ENCODE measurements around the gene AKT2. TPM values are rescaled to one million over a fixed set of nuclear protein-coding genes. Genes with fewer than 3 reads are reported as not detected.
"Not testable (repeated sequence)": the region's sequence is repeated elsewhere in the genome, so short reads cannot be mapped to it uniquely, and the experiment has no call there.

The AKT2 gene
- total RNA-seq, 1 donor from 2014 or later: 45.8 TPM

DNA sequence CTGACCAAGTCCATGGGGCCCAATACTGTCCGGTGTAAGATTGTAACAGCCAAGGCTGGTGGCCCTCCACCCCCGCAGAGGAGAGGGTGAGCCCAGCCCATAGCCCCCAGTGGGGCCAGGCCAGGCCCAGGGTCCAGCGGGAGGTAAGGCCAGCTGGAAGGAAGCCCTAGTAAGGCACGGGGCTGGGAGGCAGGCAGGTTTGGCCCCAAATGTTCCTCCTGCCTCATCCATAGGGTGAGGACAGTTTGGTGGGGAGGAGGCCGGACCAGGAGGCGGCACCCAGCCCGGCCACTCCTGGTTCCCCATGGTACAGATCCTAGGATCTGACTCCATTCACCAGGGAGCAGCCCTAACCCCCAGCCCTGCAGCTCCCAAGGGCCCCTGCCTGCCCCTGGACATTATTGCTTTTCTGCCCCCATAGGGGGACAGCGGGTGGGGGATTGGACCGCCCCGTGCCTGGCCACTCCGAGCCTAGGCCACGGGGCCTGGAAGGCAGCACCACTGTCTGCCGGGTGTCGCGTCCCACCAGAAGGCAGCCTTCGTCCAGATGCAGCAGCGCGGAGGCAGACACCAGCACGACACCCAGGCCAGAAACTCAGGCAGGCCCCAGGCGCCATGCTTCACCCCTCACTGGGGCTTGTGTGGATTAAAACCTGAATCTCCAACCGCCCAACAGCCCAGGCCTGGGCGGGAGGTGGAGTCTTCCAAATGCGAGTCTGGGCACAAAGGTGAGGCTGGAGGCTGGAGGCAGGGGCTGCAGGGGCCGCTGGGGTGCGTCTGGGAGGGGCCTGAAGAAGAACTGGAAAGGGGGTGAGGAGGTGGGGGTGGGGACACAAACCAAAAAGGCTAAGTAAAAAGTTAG lies 52.0 kb downstream of the AKT2 start:
- no peak for DNase-seq

DNA sequence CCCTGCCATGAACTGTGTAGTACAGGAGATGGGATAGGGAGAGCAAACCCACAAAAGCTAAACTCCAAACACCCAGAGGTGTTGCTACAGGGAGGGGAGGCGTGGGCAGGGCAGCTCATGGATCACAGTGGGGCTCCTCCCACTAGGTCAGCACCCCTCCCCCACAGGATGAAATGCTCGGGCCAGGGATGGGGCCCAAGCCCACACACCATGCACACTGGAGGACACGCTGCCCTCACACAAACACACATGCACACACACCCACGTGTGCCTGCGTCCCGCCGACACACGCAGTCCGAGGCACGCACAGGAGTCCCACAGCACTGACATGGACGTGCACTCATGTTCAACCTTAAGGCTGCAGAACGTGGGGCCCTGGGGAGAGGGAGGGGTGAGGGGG lies 52.7 kb downstream of the AKT2 start:
- DNase-seq: no peak

DNA sequence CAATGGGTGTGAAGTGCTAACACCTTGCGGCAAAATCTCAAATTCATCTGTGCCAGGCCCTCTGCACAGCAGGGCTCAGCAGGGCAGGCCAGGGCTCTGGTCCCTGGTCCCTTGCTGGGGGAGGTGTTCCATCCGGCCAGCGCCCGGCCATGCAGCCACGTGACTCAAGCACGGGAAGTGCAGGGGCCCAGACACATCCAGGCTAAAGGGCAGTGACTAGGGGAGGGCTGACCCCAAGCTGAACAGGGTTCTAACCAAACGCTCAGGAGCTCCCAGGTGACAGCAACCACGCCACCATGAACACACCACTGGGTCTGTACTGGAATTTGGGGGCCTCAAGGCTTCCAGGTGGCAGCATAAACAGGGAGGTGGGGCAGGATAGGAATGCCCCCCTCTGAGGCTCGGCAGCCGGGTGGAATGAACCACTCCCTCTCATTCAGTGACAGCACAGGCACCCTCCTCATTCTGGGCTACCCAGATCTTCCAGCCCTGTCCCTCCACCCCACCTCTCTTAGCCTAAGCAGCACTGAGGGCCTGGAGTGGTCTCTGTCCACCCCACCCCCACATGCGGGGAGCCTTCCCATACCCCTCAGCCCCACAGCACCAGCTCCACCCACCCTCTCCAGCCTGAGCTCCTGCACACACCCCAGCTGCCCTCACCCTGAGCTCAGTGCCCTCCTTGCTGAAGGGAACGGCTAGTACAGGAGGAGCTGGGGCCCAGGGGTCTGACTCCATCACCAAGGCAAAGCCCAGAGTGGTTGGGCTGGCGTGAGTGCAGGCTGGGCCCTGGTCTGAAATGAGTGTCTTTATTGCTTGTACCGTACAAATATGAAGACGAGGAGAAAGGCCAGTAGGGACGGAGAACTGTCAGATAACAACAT lies 53.4 kb downstream of the AKT2 start:
- DNase-seq: peak; percentile 38

DNA sequence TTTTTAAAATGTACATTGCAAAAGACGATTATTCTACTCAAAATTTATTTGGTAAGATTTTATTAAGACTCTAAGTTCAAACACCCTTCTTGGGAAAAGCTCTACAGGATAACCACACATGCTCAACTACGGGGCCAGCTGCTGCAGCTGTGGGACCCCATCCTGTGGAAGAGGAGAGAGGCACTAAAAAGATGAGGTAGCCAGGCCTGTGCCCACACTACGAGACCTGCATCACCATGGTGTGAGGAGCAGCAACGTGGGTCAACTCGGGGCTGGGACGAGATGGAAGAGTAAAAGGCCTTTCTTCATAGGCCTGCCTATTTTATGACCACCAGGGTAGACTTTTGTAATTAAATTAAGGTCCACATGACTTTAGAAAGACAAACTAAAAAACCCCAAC lies 54.1 kb downstream of the AKT2 start:
- DNase-seq: no peak

DNA sequence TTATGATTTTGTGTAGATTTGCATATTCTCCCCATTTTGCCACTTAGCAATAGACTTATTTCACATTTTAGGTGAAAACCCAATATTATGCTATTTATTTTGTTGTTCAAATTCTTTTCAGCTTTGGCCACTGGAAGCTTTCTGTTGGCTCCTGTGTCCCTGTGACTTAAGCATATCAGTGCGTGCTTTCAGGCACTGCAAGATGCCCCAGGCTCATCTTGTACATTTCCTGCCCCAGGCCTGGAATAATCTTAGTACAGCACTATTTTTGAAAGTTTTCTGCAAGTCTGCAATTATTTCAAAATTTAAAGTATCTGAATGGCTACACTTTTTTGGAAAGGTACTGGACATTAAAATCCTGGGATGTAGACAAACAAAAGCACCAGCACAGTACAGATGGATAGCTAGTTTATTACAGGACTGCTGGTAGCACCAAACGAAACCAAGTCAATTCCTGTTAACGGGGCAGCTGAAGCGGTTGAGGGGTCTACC lies 55.2 kb downstream of the AKT2 start:
- no peak for DNase-seq

DNA sequence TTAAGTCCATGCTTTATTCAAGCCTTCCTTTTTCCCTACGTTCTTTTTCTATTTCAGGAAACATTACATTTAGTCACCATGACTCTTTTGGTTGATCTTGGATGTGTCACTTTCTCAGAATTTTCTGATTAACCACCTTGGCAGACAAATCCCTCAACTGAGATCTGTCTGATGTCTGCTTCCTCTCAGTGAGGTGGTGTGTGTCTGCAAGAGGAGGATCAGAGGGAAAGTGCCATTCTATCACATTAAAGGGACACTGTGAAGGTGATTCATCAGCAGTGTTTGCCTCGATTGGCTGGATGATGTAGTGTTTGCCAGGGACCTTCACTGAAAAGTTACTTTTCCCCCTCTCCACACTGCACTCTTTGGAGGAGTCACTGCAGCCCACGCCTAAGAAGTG lies 55.7 kb downstream of the AKT2 start:
- peak; percentile 26 for DNase-seq

DNA sequence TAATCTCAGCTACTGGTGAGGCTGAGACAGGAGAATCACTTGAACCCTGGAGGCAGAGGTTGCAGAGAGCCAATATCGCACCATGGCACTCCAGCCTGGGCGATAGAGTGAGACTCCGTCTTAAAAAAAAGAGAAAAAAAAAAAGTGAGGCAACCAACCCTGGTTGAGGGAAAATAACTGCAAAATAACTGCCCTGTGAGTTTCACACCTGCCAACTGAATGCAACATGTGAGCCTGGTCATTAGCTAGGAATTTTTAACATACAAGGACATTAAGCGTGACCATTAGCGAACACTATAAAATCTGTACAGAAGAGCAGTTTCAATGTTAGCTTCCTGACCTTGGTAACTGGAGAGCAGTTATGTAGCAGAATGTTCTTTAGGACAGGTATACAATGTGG lies 56.3 kb downstream of the AKT2 start:
- DNase-seq: no peak

DNA sequence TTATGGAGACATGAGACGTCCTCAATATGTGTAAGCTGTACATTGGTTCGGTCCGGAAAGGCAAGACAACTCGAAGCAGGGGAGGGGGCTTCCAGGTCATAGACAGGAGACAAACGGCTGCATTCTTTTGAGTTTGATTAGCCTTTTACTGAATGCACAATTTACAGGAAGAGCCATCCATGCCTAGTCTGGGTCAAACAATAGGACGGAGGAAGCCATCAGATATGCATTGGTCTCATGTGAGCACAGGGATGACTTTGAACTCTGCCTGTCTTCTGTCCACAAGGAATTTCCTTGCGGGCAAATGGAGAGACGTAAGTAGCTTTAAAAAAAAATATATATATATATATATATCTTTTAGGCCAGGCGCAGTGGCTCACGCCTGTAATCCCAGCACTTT lies 56.8 kb downstream of the AKT2 start:
- DNase-seq: peak; percentile 62

DNA sequence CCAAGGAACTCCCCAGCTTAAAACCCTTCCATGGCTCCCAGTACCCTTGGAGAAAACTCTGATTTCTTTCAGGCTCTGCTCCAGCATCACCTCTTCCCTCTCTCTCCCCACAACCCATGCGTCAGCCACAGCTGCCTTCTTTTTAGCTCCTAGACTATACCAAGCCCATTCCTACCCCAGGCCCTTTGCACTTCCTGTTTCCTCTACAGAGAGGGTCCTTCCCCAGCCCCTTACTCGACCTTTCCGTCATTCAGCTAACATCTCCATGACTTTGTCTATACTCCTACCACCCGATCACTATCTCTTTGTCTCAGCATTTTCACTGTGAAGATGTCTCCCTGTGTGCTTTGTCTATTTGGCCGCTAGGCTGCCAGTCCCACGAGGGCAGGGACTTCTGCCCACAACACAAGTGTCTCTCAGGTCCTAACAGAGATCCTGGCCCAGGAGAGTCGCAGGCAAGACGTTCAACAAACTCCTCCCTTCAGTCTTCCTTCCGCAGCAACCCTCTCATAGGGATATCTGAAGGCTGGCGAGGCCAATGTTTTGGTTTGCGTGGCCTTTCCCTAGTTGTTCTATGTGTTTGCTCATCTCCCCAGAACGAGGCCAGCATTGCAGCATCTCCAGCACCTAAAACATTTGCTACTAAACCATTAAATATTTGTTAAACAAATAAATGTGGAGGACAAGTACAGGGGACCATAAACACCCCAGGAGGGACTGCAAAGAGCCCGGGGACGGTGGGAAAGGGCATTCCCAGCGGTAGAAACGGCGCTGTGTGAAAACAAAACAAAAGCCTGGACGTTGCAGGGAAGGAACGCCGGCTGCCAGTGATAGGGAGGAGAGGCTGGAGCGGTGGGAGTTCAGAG lies 59.5 kb downstream of the AKT2 start:
- no peak for DNase-seq

DNA sequence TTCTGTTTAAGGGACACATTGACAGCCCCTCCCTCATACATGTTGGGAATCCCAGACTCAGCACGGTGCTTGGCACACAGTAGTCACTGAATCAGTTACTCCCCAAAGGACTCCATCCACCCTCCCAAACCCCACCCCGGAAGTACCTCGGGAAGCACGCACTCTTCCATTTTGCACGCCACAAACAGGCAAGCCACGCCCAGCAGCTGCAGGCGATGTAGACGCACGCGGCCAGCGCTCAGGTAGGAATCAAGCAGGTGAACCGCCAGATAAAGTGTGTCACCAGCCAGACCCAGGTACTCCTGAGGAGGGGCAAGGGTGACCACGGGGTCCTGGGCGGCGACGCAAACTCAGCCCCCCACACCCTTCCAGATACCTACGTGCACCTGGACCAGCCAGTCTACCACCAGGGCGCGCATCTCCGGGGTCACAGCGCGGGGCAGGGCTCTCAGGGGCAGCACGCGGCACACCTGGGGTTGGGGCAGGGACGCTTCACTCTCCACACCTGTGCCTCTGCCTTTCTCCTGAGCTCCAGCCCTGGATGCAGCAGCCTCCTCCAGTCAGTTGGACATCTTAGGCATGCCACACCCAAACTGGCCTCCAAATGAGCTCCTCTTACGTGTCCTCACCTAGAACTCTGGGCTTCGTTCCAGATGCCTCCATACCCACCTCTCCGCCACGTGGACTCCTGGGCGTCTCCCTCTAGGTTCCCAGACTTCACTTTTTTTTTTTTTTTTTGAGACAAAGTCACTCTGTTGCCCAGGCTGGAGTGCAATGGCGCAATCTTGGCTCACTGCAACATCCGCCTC lies 60.6 kb downstream of the AKT2 start:
- no peak for DNase-seq

DNA sequence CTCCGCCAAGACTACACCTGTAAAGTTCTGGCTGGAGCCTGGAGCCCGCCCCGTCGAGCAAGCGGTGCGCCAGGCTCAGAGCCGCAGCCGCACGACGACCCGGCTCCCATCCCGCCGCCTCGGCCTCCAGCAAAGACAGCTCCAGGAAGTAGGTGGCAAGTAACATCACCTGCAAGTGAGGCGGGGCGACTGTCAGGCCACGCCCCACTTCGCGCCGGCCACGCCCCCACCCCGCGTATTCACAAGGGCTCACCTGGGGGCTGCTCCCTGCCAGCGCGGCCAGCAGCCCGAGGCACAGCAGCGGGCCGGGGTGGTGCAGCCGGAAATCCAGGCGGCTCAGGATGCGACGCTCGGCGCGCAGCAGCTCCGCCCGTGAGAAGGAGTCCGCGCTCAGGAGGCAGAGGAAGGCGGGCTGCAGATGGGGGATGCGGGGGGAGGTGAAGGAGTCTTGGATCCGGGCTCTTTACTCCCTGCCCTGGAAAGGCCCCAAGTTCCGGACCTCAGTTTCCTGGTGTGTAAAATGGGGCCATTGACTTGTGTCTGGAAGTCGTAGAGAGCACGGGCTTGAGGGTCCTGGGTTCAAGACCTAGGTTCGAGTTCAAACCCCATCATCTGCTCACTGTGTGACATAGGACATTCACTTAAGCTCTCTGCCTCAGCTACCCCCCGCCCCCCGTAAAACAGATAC lies 61.9 kb downstream of the AKT2 start:
- DNase-seq: no peak

DNA sequence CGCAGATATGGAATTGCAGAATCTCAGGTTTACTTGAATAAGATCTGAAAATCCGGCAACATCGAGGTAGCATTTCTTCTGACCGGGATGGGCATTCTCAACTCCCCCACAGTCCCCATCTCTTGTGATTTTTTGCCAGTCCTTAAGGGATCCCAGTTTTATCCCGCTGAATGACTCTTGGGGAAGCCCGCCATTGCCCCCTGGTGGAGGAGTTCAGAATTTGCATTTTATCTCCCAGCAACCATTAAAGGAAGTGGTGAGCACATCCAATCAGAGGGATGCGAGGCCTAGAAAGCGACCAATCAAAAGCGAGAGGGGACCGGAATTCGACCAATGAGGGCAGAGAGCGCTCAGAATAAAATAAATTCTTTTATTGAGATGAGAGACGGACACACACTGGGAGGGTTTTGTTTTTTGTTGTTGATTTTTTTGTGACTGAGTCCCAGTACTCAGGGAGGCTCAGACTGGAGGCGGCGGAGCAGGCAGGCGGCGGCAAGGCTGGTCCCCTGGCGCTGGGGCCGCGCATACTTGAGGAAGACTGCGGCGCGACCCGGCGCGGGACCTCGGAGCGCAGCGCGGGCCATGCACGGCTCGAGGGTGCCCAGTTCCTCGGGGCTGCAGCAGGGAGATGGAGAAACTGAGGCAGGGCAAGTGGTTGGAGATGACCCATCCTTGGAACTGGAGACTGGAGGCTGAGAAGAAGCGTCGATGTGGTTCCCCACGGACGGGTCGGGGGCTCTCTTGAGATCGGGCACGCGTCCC lies 63.1 kb downstream of the AKT2 start:
- DNase-seq: peak; percentile 95

DNA sequence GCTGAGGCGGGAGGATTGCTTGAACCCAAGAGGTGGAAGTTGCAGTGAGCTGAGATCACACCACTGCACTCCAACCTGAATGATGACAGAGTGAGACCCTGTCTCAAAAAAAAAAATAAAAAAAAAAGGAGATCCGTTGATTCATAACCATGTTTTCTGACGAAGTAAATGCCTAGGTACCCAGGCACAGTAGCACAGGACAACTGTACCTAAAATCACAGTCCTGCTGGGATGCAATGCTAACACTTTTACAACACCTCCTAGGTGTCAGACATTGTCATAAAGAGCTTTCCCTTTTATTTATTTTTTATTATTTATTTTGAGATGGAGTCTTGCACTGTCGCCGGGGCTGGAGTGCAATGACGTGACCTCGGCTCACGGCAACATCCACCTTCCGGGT lies 64.5 kb downstream of the AKT2 start:
- DNase-seq: no peak

DNA sequence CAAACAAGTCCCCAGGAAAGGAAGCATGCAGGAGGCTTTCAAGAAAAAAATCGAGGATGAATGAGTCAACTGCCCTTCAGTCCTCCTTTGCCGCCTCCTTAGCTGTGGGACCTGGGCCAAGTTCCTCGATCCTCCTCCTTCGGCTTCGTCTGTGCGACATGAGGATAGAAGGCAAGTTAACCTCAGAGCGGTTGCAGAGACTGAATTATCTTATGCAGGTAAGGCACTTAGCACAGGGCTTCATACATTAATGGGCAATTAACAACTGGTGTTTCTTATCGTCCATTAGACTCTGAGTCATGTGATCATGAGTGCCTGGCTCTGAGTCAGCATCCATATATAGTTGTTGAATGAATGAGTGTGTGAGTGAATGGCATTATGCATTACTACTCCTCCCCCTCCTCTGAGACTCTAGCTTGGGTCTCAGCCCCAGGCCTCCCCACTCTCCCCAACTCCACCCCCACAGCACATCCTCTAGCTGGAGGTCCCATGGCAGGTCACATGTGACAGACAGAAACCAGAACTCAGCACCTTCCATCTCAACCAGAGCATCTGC lies 65.3 kb downstream of the AKT2 start:
- DNase-seq: peak; percentile 70

DNA sequence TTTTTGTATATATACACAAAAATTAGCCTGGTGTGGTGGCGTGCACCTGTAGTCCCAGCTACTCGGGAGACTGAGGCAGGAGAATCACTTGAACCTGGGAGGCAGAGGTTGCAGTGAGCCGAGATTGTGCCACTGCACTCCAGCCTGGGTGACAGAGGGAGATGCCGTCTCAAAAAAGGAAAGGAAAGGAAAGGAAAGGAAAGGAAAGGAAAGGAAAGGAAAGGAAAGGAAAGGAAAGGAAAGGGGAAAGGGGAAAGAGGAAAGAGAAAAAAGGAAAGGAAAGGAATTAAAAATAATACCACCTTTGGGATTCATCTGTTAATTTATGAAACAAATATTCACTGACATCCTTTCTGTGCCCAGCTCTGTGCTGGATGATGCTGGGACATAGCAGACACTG lies 66.1 kb downstream of the AKT2 start:
- DNase-seq: not testable (repeated sequence)

DNA sequence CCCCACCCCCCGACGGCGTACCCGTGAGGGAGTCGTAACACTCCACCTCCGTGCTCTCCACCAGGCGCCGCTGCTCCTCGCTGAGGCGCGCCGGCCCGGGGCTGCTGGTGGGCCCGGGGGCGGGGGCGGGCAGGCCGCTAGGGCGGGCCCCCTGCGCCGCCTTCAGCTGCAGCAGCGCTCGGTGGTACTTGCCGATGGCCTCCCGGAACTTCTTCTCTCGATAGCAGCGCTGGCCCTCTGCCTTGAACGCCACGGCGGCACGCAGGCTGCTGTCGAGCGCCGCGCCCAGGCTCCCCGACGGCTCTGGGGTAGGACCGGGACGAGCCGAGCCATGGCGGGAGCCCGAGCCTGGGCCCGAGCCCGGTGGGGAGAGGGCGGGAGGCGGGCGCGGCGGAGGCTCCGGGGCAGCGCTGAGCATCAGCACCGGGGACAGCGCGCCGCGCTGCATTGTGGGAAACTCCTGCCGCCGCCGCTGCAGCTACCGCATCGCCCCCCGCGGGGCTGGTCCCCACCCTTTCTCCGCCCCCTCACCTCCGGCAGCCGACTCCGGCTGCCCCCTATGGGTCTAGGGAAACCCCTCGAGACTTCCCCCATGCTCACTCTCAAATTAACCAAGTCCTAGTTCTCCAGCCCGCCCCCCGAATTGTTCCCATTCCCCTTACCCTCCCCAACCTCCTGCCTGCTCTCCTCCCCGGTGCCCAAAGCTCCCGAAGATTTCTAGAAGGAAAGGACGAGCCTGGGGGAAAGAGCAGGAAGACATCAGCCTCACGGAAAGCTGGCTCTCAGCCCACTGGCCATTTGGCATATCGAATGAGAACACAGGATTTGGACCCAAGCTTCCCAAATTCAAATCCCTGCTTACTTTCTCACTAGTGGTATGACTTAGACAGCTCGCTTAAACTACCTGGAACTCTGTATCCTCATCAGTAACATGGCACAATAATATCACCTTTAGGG lies 66.9 kb downstream of the AKT2 start, which contains the start of gene TTC9B:
Gene TTC9B, minus strand, starts transcription at position 451 of the 957 bp plus-strand sequence. Its CDS starts 3 bp downstream, at position 448.
- peak; percentile 43 for DNase-seq

DNA sequence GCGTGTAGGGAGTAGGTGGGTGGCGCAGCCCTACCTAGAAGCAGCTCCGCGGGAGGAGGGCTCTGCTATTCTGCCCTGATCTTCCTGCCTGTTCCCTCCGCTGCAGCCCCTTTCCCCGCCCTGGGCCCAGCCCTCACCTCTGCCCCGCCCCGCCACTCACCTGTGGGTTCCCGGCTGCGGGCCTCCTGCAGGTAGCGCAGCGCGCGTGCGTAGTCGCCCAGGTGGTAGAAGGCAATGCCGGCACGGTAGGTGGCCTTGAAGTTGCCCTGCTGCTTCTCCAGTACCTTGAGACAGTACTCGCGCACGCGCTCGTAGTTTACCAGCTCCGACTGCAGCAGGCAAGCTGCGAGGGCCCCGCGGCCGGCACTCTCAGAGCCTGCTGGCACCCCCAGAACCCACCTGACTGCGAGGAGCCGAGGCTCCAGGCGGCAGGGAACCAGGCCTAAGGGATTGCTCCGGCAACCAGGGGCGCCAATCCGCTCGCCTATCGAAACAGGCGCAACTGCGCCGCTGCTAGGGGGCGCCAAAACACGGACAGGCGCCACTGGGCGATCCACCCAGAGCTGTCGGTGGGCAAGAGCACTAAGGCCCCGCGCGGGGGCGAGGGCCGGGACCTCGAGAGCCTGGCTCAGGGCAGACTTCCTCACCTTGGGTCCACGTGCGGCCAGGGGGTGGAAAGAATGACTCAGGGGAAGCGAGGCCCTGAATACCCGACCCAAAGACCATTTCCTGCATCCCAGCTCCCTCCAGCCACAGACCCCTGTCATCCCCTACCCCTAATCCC lies 67.9 kb downstream of the AKT2 start:
- no peak for DNase-seq

DNA sequence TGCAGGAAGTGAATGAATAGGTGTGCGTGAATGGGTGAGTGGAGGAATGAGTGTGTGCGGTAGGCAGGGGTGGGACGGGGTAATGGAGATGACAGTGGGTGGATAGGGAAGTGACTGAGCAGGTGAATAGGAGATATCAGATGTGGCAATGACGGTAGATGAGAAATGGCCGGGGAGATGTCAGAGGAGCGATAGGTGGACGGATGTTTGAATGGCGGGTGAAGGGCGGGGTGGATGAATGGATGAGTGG lies 68.4 kb downstream of the AKT2 start:
- DNase-seq: no peak
